ENCODE results near the gene GABBR1.
"Not testable (repeated sequence)": the region's sequence is repeated elsewhere in the genome, so short reads cannot be mapped to it uniquely, and the experiment has no call there.

Gene GABBR1

GRCh38 chr6:29632789-29633533, at the start of gene GABBR1:
Gene GABBR1, minus strand, starts transcription at chr6:29633183. Its CDS starts 798 bp downstream, at chr6:29632385.
- peak; percentile 73 for DNase-seq

- DNase-seq, result no peak
Observed at GRCh38 chr6:29681811-29682210, 48.8 kb upstream of the GABBR1 start.

- DNase-seq, result no peak
Observed at GRCh38 chr6:29680904-29681303, 47.9 kb upstream of the GABBR1 start, which contains the start of gene ZFP57. Gene ZFP57, minus strand, starts transcription at chr6:29681152. Its CDS starts 4,149 bp downstream, at chr6:29677003.

- no peak for DNase-seq
Observed at GRCh38 chr6:29680416-29680815, 47.4 kb upstream of the GABBR1 start.

GRCh38 chr6:29679962-29680361, 47.0 kb upstream of the GABBR1 start:
- DNase-seq, result no peak

- no peak for DNase-seq
Observed at GRCh38 chr6:29678114-29678513, 45.1 kb upstream of the GABBR1 start.

GRCh38 chr6:29676981-29677601, 44.1 kb upstream of the GABBR1 start:
- no peak for DNase-seq

GRCh38 chr6:29675561-29675960, 42.6 kb upstream of the GABBR1 start:
- DNase-seq, result no peak

- DNase-seq, result no peak
Observed at GRCh38 chr6:29674008-29674407, 41.0 kb upstream of the GABBR1 start.

GRCh38 chr6:29673161-29673560, 40.2 kb upstream of the GABBR1 start:
- DNase-seq, result no peak

- not testable (repeated sequence) for DNase-seq
Observed at GRCh38 chr6:29672116-29672515, 39.1 kb upstream of the GABBR1 start.

- DNase-seq, result no peak
Observed at GRCh38 chr6:29671026-29671425, 38.0 kb upstream of the GABBR1 start.

- no peak for DNase-seq
Observed at GRCh38 chr6:29667158-29667557, 34.2 kb upstream of the GABBR1 start.

GRCh38 chr6:29666826-29667130, 33.8 kb upstream of the GABBR1 start:
- no peak for DNase-seq

- no peak for DNase-seq
Observed at GRCh38 chr6:29665942-29666825, 33.2 kb upstream of the GABBR1 start.

GRCh38 chr6:29663300-29664042, 30.5 kb upstream of the GABBR1 start:
- DNase-seq, result no peak

- not testable (repeated sequence) for DNase-seq
Observed at GRCh38 chr6:29661502-29662141, 28.6 kb upstream of the GABBR1 start.

GRCh38 chr6:29661071-29661470, 28.1 kb upstream of the GABBR1 start:
- no peak for DNase-seq

- no peak for DNase-seq
Observed at GRCh38 chr6:29656798-29657197, 23.8 kb upstream of the GABBR1 start, which contains the start of gene MOG. Gene MOG, plus strand, starts transcription at chr6:29657092. Its CDS starts 118 bp downstream, at chr6:29657210.

GRCh38 chr6:29656157-29656556, 23.2 kb upstream of the GABBR1 start:
- DNase-seq, result no peak

GRCh38 chr6:29655658-29656057, 22.7 kb upstream of the GABBR1 start:
- no peak for DNase-seq

- peak; percentile 32 for DNase-seq
Observed at GRCh38 chr6:29653452-29654038, 20.6 kb upstream of the GABBR1 start.

Measured in stimulated activated CD4-positive, alpha-beta T cell treated with anti-CD3 and anti-CD28 coated beads, Interleukin-12 subunit alpha, Interleukin-12 subunit beta, amount 100 ng/mL, for 4 hours (primary cell).